HG03097 (cell line): ENCODE results near the gene EFNA4.

Source experiments
- ATAC-seq: cut with Tn5 transposase; IDR thresholded peaks from one replicate; pipeline ENCODE4 v1.9.1; 2021; ENCODE audit not compliant: unreplicated experiment, low FRiP score

EFNA4 gene

GRCh38 chr1:155084722-155085503 lies 21.4 kb downstream of the EFNA4 start:
- ATAC-seq: peak; percentile 72

- no peak for ATAC-seq
These were observed 22.1 kb downstream of the EFNA4 start for GRCh38 chr1:155085504-155086127.

- no peak for ATAC-seq
These were observed 22.7 kb downstream of the EFNA4 start for GRCh38 chr1:155086128-155086741.

- ATAC-seq: no peak
These were observed 23.5 kb downstream of the EFNA4 start for GRCh38 chr1:155086856-155087535.

- no peak for ATAC-seq
These were observed 27.8 kb downstream of the EFNA4 start for GRCh38 chr1:155091071-155092051.

GRCh38 chr1:155092131-155092530 lies 28.6 kb downstream of the EFNA4 start:
- no peak for ATAC-seq

- no peak for ATAC-seq
These were observed 29.1 kb downstream of the EFNA4 start for GRCh38 chr1:155092641-155093040.

GRCh38 chr1:155093911-155094621 lies 30.5 kb downstream of the EFNA4 start:
- ATAC-seq: no peak

- ATAC-seq: no peak
These were observed 31.0 kb downstream of the EFNA4 start for GRCh38 chr1:155094622-155094948.

- no peak for ATAC-seq
These were observed 35.8 kb downstream of the EFNA4 start for GRCh38 chr1:155099331-155099730.

GRCh38 chr1:155103325-155103724 lies 39.8 kb downstream of the EFNA4 start:
- no peak for ATAC-seq

- no peak for ATAC-seq
These were observed 41.3 kb downstream of the EFNA4 start for GRCh38 chr1:155104605-155105534.

GRCh38 chr1:155105604-155106011 lies 42.1 kb downstream of the EFNA4 start:
- no peak for ATAC-seq

- ATAC-seq: no peak
These were observed 43.3 kb downstream of the EFNA4 start for GRCh38 chr1:155106862-155107261.

- ATAC-seq: no peak
These were observed 44.0 kb downstream of the EFNA4 start for GRCh38 chr1:155107309-155108264.

GRCh38 chr1:155108296-155108695 lies 44.8 kb downstream of the EFNA4 start:
- no peak for ATAC-seq

- ATAC-seq: no peak
These were observed 46.8 kb downstream of the EFNA4 start for GRCh38 chr1:155110381-155110780.
